Measurements from ENCODE around the gene DNAJC13. TPM values are rescaled to one million over a fixed set of nuclear protein-coding genes. Genes with fewer than 3 reads are reported as not detected.
A peak's percentile ranks its signal among the peaks of the same experiment; 100 is the strongest.

The DNAJC13 gene
- total and polyA plus RNA-seq, 2 of the 8 experiments (the other 6 are each of a cell fraction or from before 2014, with no cell fraction given) = 7.9 to 28.8 TPM

GRCh38 chr3:132417695-132418411 is 551 bp downstream of the DNAJC13 start:
- no peak overlapping the region for H4K91ac ChIP-seq (replicated peaks; ENCODE audit: insufficient read length, low read length)
- H2AK5ac ChIP-seq (ENCODE audit: low read depth, low read length) = no peak overlapping the region
- H4K20me1 ChIP-seq (replicated peaks in 1 of 2; ENCODE audit: control insufficient read depth in 1 of 2, insufficient read depth in 2 of 2, low read length in 2 of 2) = peaks cover 0 to 4% of the 10 kb centered on the region in 2 experiments
- peaks cover 0 to 51% of the 10 kb centered on the region in 2 experiments; a peak in 2 of 4 replicates for H3K79me2 ChIP-seq (ENCODE audit: control insufficient read depth in 1 of 2, insufficient read depth in 2 of 2, low read length in 2 of 2)
- peak overlapping the region; percentile 81 for H3K4me2 ChIP-seq (ENCODE audit: insufficient read depth in 1 of 2, low read depth in 2 of 2, low read length in 2 of 2)
- H3K36me3 ChIP-seq (ENCODE audit: control insufficient read depth in 2 of 4, insufficient read depth in 4 of 4, low read length in 3 of 4) = no peaks in the 10 kb centered on the region
- H3K4me1 ChIP-seq (replicated peaks in 1 of 4; ENCODE audit: control insufficient read depth in 3 of 4, insufficient read depth in 4 of 4, low read length in 3 of 4) = peaks cover 0 to 4% (median 2%) of the 10 kb centered on the region in 4 experiments; a peak in 4 of 7 replicates
- peak overlapping the region; percentile 39 for H4K5ac ChIP-seq (ENCODE audit: insufficient read length, low read depth, low read length)
- H3K4ac ChIP-seq (replicated peaks; ENCODE audit: insufficient read length, low read depth, low read length) = peak overlapping the region; percentile 19
- peak overlapping the region; percentile 69 to 100 (median 94) for H3K4me3 ChIP-seq (ENCODE audit: extremely low read depth in 1 of 4, insufficient read depth in 2 of 4, low read depth in 3 of 4, low read length in 4 of 4)
- H2AFZ ChIP-seq (ENCODE audit: low read length) = peak overlapping the region; percentile 72; the same call in 1 of the 2 replicates
- H2BK120ac ChIP-seq (replicated peaks; ENCODE audit: low read depth, low read length) = no peak overlapping the region
- H3K27ac ChIP-seq (ENCODE audit: low read depth, low read length) = peak overlapping the region; percentile 82
- WGBS, 2 experiments (ENCODE audit: extremely low coverage in 1 of 2, insufficient coverage in 1 of 2, insufficient read length in 1 of 2, insufficient replicate concordance in 2 of 2, low coverage in 1 of 2, low lambda C conversion rate in 2 of 2, missing lambda C conversion rate in 1 of 2) = 2% methylated on average over 28 of the region's 28 CpGs; no CpG with 5 or more reads in 1 of the 2 experiments
- no peak overlapping the region for H2BK15ac ChIP-seq (ENCODE audit: low read length)
- ChIA-PET CTCF (ENCODE audit: partially characterized antibody) (interaction anchor here (0.9 kb wide), 1 partner anchor 21 kb away, joined by 3 read pairs; no protein-coding TSS in a partner anchor), POLR2A (ENCODE audit: partially characterized antibody) (interaction anchor here (0.7 to 1.4 kb wide), 10 partner anchors 10 to 66 kb away, joined by 3 to 8 read pairs (median 4); no protein-coding TSS in a partner anchor)
- FAIRE-seq (no peak), DNase-seq (ENCODE audit: low read depth in 1 of 2, low spot score in 2 of 2) (no peak)
- peak overlapping the region; percentile 70 for H3K56ac ChIP-seq (replicated peaks; ENCODE audit: insufficient read length, low read depth, low read length)
- H3K23ac ChIP-seq (ENCODE audit: insufficient read length) = no peak overlapping the region
- no peak overlapping the region for H2BK20ac ChIP-seq (ENCODE audit: low read length)
- peaks cover 3% of the 10 kb centered on the region; the same call in 1 of the 2 replicates for H3K23me2 ChIP-seq (ENCODE audit: low read depth, low read length)
- peak overlapping the region; percentile 85 to 89 (median 88) for H3K9ac ChIP-seq (replicated peaks in 1 of 4; ENCODE audit: extremely low read depth in 1 of 4, low read depth in 3 of 4, low read length in 3 of 4)
- H3K9me3 ChIP-seq (ENCODE audit: insufficient read depth in 2 of 2, low read depth in 1 of 2, low read length in 1 of 2) = no peaks in the 10 kb centered on the region
- H2BK12ac ChIP-seq (ENCODE audit: low read depth, low read length) = peak overlapping the region; percentile 4; the same call in 1 of the 2 replicates
- peak overlapping the region; percentile 89; the same call in 1 of the 2 replicates for H2BK5ac ChIP-seq (ENCODE audit: low read depth, low read length)
- no peak overlapping the region for H3K14ac ChIP-seq (ENCODE audit: insufficient read length)
- H4K8ac ChIP-seq (ENCODE audit: extremely low read depth, insufficient read depth, low read length) = peak overlapping the region; percentile 98
- no peaks in the 10 kb centered on the region for H3K79me1 ChIP-seq (ENCODE audit: low read depth, low read length)
- peak overlapping the region; percentile 53; the same call in 1 of the 2 replicates for H3K18ac ChIP-seq (ENCODE audit: extremely low read depth, low read length)
- no peaks in the 10 kb centered on the region for H3K27me3 ChIP-seq (replicated peaks in 1 of 4; ENCODE audit: control insufficient read depth in 3 of 4, extremely low read depth in 1 of 4, insufficient read depth in 3 of 4, low read length in 3 of 4)
- TF ChIP-seq NRF1 (IDR thresholded peaks at IDR 0.05; ENCODE audit: low read depth, low read length) (no peak), ATF2 (IDR thresholded peaks at IDR 0.05; ENCODE audit: low read length) (no peak), USF2 (IDR thresholded peaks at IDR 0.05; ENCODE audit: low read length) (no peak), SRF (IDR thresholded peaks at IDR 0.05; ENCODE audit: low read depth, low read length) (no peak), CTBP2 (IDR thresholded peaks at IDR 0.05; ENCODE audit: borderline replicate concordance, insufficient read depth, insufficient read length, low read length) (no peak), CBX5 (IDR thresholded peaks at IDR 0.05; ENCODE audit: low read depth, low read length) (no peak), GABPA (IDR thresholded peaks at IDR 0.05; ENCODE audit: borderline replicate concordance, insufficient read depth, low read length) (no peak)
